ENCODE results near the gene EIF2AK3. TPM values are rescaled to one million over a fixed set of nuclear protein-coding genes. Genes with fewer than 3 reads are reported as not detected.

The EIF2AK3 gene
- total RNA-seq, 5 donors from 2014 or later (not counting 1 experiment from before 2014, with no cell fraction given), result 20.3 to 33.8 (median 25.6) TPM

- DNase-seq, result no peak
- WGBS (ENCODE audit: insufficient coverage), result 94% methylated on average over 7 of the region's 7 CpGs
- no peak for ATAC-seq (replicated peaks in 1 of 4)
- CTCF ChIA-PET, result no interaction called here
- H3K27me3 ChIP-seq (replicated peaks in 1 of 2; ENCODE audit: control insufficient read depth in 2 of 2, extremely low read depth in 1 of 2, insufficient read depth in 2 of 2, low read length in 1 of 2), result peaks cover 0 to 10% of the 10 kb centered on the region in 2 experiments
- no peak overlapping the region for H3K4me3 Mint-ChIP-seq
- no peaks in the 10 kb centered on the region for H3K36me3 ChIP-seq (ENCODE audit: control insufficient read depth in 2 of 2, extremely low read depth in 1 of 2, insufficient read depth in 1 of 2, low read length in 1 of 2)
- H3K27ac ChIP-seq (ENCODE audit: low read length), result no peak overlapping the region
- H3K27me3 Mint-ChIP-seq, result peaks cover 0 to 8% of the 10 kb centered on the region in 2 donors
- peaks cover 3% of the 10 kb centered on the region for H3K9me3 ChIP-seq
- H3K4me3 ChIP-seq (ENCODE audit: control insufficient read depth in 1 of 2, extremely low read depth in 1 of 2, low read length in 1 of 2), result no peak overlapping the region
- peaks cover 15 to 32% (median 19%) of the 10 kb centered on the region in 3 donors for H3K4me1 Mint-ChIP-seq
- H3K27ac Mint-ChIP-seq, result no peak overlapping the region
- POLR2A ChIA-PET, result no interaction called here
- peaks cover 0 to 7% (median 6%) of the 10 kb centered on the region in 3 donors for H3K9me3 Mint-ChIP-seq
- H3K36me3 Mint-ChIP-seq, result peaks cover 7% of the 10 kb centered on the region
- H3K4me1 ChIP-seq (ENCODE audit: control insufficient read depth in 1 of 2, extremely low read depth in 1 of 2, insufficient read depth in 2 of 2, low read length in 2 of 2), result no peaks in the 10 kb centered on the region
These were observed 14.1 kb upstream of the EIF2AK3 start for GRCh38 chr2:88641330-88641729.

DNA sequence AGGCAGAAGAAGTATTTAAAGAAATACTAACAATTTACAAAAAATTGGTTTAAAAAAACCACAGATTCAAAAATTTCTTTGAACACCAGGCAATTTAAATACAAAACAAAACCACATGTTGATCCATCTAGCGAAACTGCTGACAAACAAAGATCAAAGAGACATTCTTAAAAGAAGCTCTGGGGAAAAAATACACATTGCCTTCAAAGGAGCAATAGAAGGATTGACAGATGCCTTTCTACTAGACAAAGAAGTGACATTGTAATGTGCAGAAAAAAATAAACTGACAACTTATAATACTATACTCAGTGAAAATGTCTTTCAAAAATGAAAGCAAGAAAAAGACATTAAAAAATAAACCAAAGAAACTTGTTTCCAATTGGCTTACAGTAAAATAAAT lies 12.6 kb upstream of the EIF2AK3 start:
- no peak overlapping the region for H3K4me3 Mint-ChIP-seq
- no peak overlapping the region for H3K27ac ChIP-seq (ENCODE audit: low read length)
- peaks cover 0 to 10% of the 10 kb centered on the region in 2 experiments for H3K27me3 ChIP-seq (replicated peaks in 1 of 2; ENCODE audit: control insufficient read depth in 2 of 2, extremely low read depth in 1 of 2, insufficient read depth in 2 of 2, low read length in 1 of 2)
- H3K4me1 ChIP-seq (ENCODE audit: control insufficient read depth in 1 of 2, extremely low read depth in 1 of 2, insufficient read depth in 2 of 2, low read length in 2 of 2), result no peaks in the 10 kb centered on the region
- ATAC-seq (replicated peaks in 1 of 4), result no peak
- no peak overlapping the region for H3K4me3 ChIP-seq (ENCODE audit: control insufficient read depth in 1 of 2, extremely low read depth in 1 of 2, low read length in 1 of 2)
- no peak for DNase-seq
- ChIA-PET POLR2A (no interaction called here), CTCF (interaction anchor here (0.6 to 0.9 kb wide), 2 partner anchors 29 to 285 kb away, joined by 3 to 4 read pairs; no protein-coding TSS in a partner anchor)
- peaks cover 3% of the 10 kb centered on the region for H3K9me3 ChIP-seq
- H3K36me3 Mint-ChIP-seq, result peaks cover 7% of the 10 kb centered on the region
- H3K36me3 ChIP-seq (ENCODE audit: control insufficient read depth in 2 of 2, extremely low read depth in 1 of 2, insufficient read depth in 1 of 2, low read length in 1 of 2), result no peaks in the 10 kb centered on the region
- no CpG with 5 or more reads among the region's 1 CpG for WGBS (ENCODE audit: insufficient coverage)
- H3K9me3 Mint-ChIP-seq, result peaks cover 0 to 7% (median 6%) of the 10 kb centered on the region in 3 donors
- peaks cover 0 to 8% of the 10 kb centered on the region in 2 donors for H3K27me3 Mint-ChIP-seq
- peaks cover 8 to 27% (median 16%) of the 10 kb centered on the region in 3 donors for H3K4me1 Mint-ChIP-seq
- H3K27ac Mint-ChIP-seq, result no peak overlapping the region

DNA sequence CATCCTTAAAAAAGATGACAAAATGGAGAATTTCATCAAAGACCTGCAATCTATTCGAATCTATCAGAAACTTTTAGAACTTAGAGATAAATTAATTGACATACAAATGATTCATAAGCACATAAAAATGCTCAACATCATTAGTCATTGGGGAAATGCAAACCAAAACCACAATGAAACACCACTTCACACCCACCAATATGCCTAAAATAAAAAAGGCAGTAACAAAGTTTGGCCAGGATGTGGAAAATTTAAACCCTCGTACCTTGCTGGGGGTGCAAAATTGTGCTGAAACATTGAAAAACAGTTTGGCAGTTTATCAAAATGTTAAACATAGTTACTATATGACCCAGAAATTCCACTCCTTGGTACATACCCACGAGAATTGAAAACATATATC lies 11.5 kb upstream of the EIF2AK3 start:
- H3K9me3 Mint-ChIP-seq, result peaks cover 0 to 7% (median 6%) of the 10 kb centered on the region in 3 donors
- H3K36me3 ChIP-seq (ENCODE audit: control insufficient read depth in 2 of 2, extremely low read depth in 1 of 2, insufficient read depth in 1 of 2, low read length in 1 of 2), result no peaks in the 10 kb centered on the region
- peaks cover 6 to 19% (median 9%) of the 10 kb centered on the region in 3 donors for H3K4me1 Mint-ChIP-seq
- DNase-seq (peak in 1 of 35 experiments; percentile 44), ATAC-seq (replicated peaks in 1 of 4) (peak in 1 of 4 experiments; percentile 44)
- H3K27me3 ChIP-seq (replicated peaks in 1 of 2; ENCODE audit: control insufficient read depth in 2 of 2, extremely low read depth in 1 of 2, insufficient read depth in 2 of 2, low read length in 1 of 2), result peaks cover 0 to 10% of the 10 kb centered on the region in 2 experiments
- H3K9me3 ChIP-seq, result peaks cover 3% of the 10 kb centered on the region
- H3K4me3 Mint-ChIP-seq, result no peak overlapping the region
- H3K27me3 Mint-ChIP-seq, result peaks cover 0 to 8% of the 10 kb centered on the region in 2 donors
- peaks cover 7% of the 10 kb centered on the region for H3K36me3 Mint-ChIP-seq
- ChIA-PET POLR2A (interaction anchor here in 1 of 2 donors (1.0 kb wide), 1 partner anchor 11 kb away, joined by 4 read pairs; no protein-coding TSS in a partner anchor), CTCF (no interaction called here)
- WGBS (ENCODE audit: insufficient coverage), result no CpG with 5 or more reads among the region's 3 CpGs
- H3K27ac ChIP-seq (ENCODE audit: low read length), result no peak overlapping the region
- no peak overlapping the region for H3K4me3 ChIP-seq (ENCODE audit: control insufficient read depth in 1 of 2, extremely low read depth in 1 of 2, low read length in 1 of 2)
- H3K27ac Mint-ChIP-seq, result no peak overlapping the region
- H3K4me1 ChIP-seq (ENCODE audit: control insufficient read depth in 1 of 2, extremely low read depth in 1 of 2, insufficient read depth in 2 of 2, low read length in 2 of 2), result no peaks in the 10 kb centered on the region

DNA sequence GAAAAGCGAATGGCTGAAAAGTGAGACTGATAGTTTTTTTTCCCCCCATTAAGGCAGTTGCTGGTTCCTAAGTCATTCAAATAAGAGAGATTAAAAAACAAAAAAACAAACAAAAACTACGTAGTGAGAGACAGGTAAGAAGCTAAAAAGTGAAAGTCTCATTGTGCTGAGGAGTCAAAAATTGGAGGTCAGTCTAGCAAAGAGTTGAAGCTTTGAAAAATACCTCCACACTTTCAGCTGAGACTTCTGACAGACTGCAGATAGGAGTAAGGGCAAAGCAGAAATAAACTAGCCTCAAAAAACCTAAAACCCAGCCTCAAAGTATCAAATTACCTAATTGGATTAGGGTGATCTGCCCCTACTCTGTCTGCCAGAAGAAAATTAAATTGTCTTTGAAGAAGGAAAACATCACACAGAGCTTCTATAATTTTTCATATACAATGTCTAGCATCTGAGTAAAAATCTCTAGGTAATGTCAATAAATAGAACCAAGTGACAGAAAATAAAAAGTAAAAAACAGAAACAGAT lies 10.9 kb upstream of the EIF2AK3 start:
- Histone ChIP-seq H3K27ac (ENCODE audit: low read length) (no peak overlapping the region), H3K9me3 (peaks cover 3% of the 10 kb centered on the region), H3K4me1 (ENCODE audit: control insufficient read depth in 1 of 2, extremely low read depth in 1 of 2, insufficient read depth in 2 of 2, low read length in 2 of 2) (no peaks in the 10 kb centered on the region), H3K27me3 (replicated peaks in 1 of 2; ENCODE audit: control insufficient read depth in 2 of 2, extremely low read depth in 1 of 2, insufficient read depth in 2 of 2, low read length in 1 of 2) (peaks cover 0 to 10% of the 10 kb centered on the region in 2 experiments), H3K36me3 (ENCODE audit: control insufficient read depth in 2 of 2, extremely low read depth in 1 of 2, insufficient read depth in 1 of 2, low read length in 1 of 2) (no peaks in the 10 kb centered on the region), H3K4me3 (ENCODE audit: control insufficient read depth in 1 of 2, extremely low read depth in 1 of 2, low read length in 1 of 2) (no peak overlapping the region)
- H3K27me3 Mint-ChIP-seq, result peaks cover 0 to 8% of the 10 kb centered on the region in 2 donors
- H3K9me3 Mint-ChIP-seq, result peaks cover 0 to 7% (median 6%) of the 10 kb centered on the region in 3 donors
- DNase-seq (no peak), ATAC-seq (replicated peaks in 1 of 4) (no peak)
- peaks cover 7% of the 10 kb centered on the region for H3K36me3 Mint-ChIP-seq
- POLR2A ChIA-PET, result interaction anchor here in 1 of 2 donors (1.0 kb wide), 1 partner anchor 10 kb away, joined by 4 read pairs; no protein-coding TSS in a partner anchor
- CTCF ChIA-PET, result interaction anchor here in 1 of 2 donors (0.6 kb wide), 1 partner anchor 30 kb away, joined by 3 read pairs; no protein-coding TSS in a partner anchor
- WGBS (ENCODE audit: insufficient coverage), result no CpG with 5 or more reads among the region's 2 CpGs
- no peak overlapping the region for H3K27ac Mint-ChIP-seq
- H3K4me3 Mint-ChIP-seq, result no peak overlapping the region
- peaks cover 6 to 19% (median 9%) of the 10 kb centered on the region in 3 donors for H3K4me1 Mint-ChIP-seq

- peaks cover 0 to 10% of the 10 kb centered on the region in 2 experiments for H3K27me3 ChIP-seq (replicated peaks in 1 of 2; ENCODE audit: control insufficient read depth in 2 of 2, extremely low read depth in 1 of 2, insufficient read depth in 2 of 2, low read length in 1 of 2)
- peaks cover 3% of the 10 kb centered on the region for H3K9me3 ChIP-seq
- Mint-ChIP-seq H3K4me1 (peaks cover 6 to 19% (median 9%) of the 10 kb centered on the region in 3 donors), H3K27me3 (peaks cover 0 to 8% of the 10 kb centered on the region in 2 donors), H3K36me3 (peaks cover 7% of the 10 kb centered on the region), H3K4me3 (no peak overlapping the region), H3K27ac (no peak overlapping the region), H3K9me3 (peaks cover 0 to 7% (median 6%) of the 10 kb centered on the region in 3 donors)
- H3K36me3 ChIP-seq (ENCODE audit: control insufficient read depth in 2 of 2, extremely low read depth in 1 of 2, insufficient read depth in 1 of 2, low read length in 1 of 2), result no peaks in the 10 kb centered on the region
- DNase-seq (no peak), ATAC-seq (replicated peaks in 1 of 4) (no peak)
- ChIA-PET POLR2A (no interaction called here), CTCF (interaction anchor here in 1 of 2 donors (0.6 kb wide), 1 partner anchor 30 kb away, joined by 3 read pairs; no protein-coding TSS in a partner anchor)
- H3K4me1 ChIP-seq (ENCODE audit: control insufficient read depth in 1 of 2, extremely low read depth in 1 of 2, insufficient read depth in 2 of 2, low read length in 2 of 2), result no peaks in the 10 kb centered on the region
- no peak overlapping the region for H3K27ac ChIP-seq (ENCODE audit: low read length)
- no peak overlapping the region for H3K4me3 ChIP-seq (ENCODE audit: control insufficient read depth in 1 of 2, extremely low read depth in 1 of 2, low read length in 1 of 2)
- WGBS (ENCODE audit: insufficient coverage), result 100% methylated on average over 1 of the region's 2 CpGs
These were observed 10.2 kb upstream of the EIF2AK3 start for GRCh38 chr2:88637464-88637863.

- ATAC-seq (replicated peaks in 1 of 4) (no peak), DNase-seq (no peak)
- H3K27ac Mint-ChIP-seq, result no peak overlapping the region
- POLR2A ChIA-PET, result no interaction called here
- H3K4me1 Mint-ChIP-seq, result peaks cover 6 to 19% (median 9%) of the 10 kb centered on the region in 3 donors
- Histone ChIP-seq H3K4me1 (ENCODE audit: control insufficient read depth in 1 of 2, extremely low read depth in 1 of 2, insufficient read depth in 2 of 2, low read length in 2 of 2) (no peaks in the 10 kb centered on the region), H3K27ac (ENCODE audit: low read length) (no peak overlapping the region), H3K36me3 (ENCODE audit: control insufficient read depth in 2 of 2, extremely low read depth in 1 of 2, insufficient read depth in 1 of 2, low read length in 1 of 2) (no peaks in the 10 kb centered on the region), H3K27me3 (replicated peaks in 1 of 2; ENCODE audit: control insufficient read depth in 2 of 2, extremely low read depth in 1 of 2, insufficient read depth in 2 of 2, low read length in 1 of 2) (peaks cover 0 to 5% of the 10 kb centered on the region in 2 experiments), H3K9me3 (peaks cover 3% of the 10 kb centered on the region), H3K4me3 (ENCODE audit: control insufficient read depth in 1 of 2, extremely low read depth in 1 of 2, low read length in 1 of 2) (no peak overlapping the region)
- no peak overlapping the region for H3K4me3 Mint-ChIP-seq
- H3K9me3 Mint-ChIP-seq, result peaks cover 0 to 7% (median 6%) of the 10 kb centered on the region in 3 donors
- CTCF ChIA-PET, result no interaction called here
- H3K27me3 Mint-ChIP-seq, result peaks cover 0 to 8% of the 10 kb centered on the region in 2 donors
- WGBS (ENCODE audit: insufficient coverage), result no CpG with 5 or more reads among the region's 1 CpG
- peaks cover 7% of the 10 kb centered on the region for H3K36me3 Mint-ChIP-seq
These were observed 8.8 kb upstream of the EIF2AK3 start for GRCh38 chr2:88636026-88636425.

All from T-cell (primary cell).